GM23338 (cell line): ENCODE measurements around the gene PTAR1. TPM values are rescaled to one million over a fixed set of nuclear protein-coding genes. Genes with fewer than 3 reads are reported as not detected.
"Not testable (repeated sequence)": the region's sequence is repeated elsewhere in the genome, so short reads cannot be mapped to it uniquely, and the experiment has no call there.

Source experiments
- ATAC-seq: fragments of 200-7000 bp; cut with Tn5 transposase; 3 replicates; pipeline ENCODE4 v1.9.1; 2020
- DNase-seq: peaks from one replicate; pipeline ENCODE4 v3.0.0-alpha.2; 2015; ENCODE audit warnings: low spot score
- H2AFZ ChIP-seq: fragments of 200-600 bp; sonication (generic); 2 replicates; pipeline ENCODE4 v1.8.0; 2016; ENCODE audit warnings: antibody characterized with exemption, mild to moderate bottlenecking, moderate library complexity
- H3F3A ChIP-seq: fragments of 200-600 bp; sonication (generic); replicated peaks from 2 replicates; pipeline ENCODE4 v1.8.0; 2017; ENCODE audit warnings: antibody characterized with exemption, mixed run types, low read depth
- H3K27ac ChIP-seq: fragments of 200-600 bp; sonication (generic); 2 replicates; pipeline ENCODE4 v1.6.1; 2016; ENCODE audit warnings: low read depth
- H3K27me3 ChIP-seq: fragments of 200-600 bp; sonication (generic); 2 replicates; pipeline ENCODE4 v1.8.0; 2016; ENCODE audit warnings: mild to moderate bottlenecking, mixed run types, moderate library complexity; ENCODE audit not compliant: insufficient read depth
- H3K36me3 ChIP-seq: fragments of 200-600 bp; sonication (generic); 2 replicates; pipeline ENCODE4 v1.8.0; 2016; ENCODE audit warnings: mild to moderate bottlenecking; ENCODE audit not compliant: insufficient read depth
- H3K4me1 ChIP-seq: fragments of 200-600 bp; sonication (generic); 2 replicates; pipeline ENCODE4 v1.8.0; 2016; ENCODE audit warnings: mild to moderate bottlenecking, moderate library complexity; ENCODE audit not compliant: insufficient read depth
- H3K4me2 ChIP-seq: fragments of 200-600 bp; sonication (generic); 2 replicates; pipeline ENCODE4 v1.7.1; 2017; ENCODE audit warnings: mixed run types
- H3K4me3 ChIP-seq: fragments of 200-600 bp; sonication (generic); 2 replicates; pipeline ENCODE4 v1.6.1; 2016; ENCODE audit warnings: mixed run types
- H3K79me2 ChIP-seq: fragments of 200-600 bp; sonication (generic); replicated peaks from 2 replicates; pipeline ENCODE4 v1.8.0; 2017; ENCODE audit warnings: mild to moderate bottlenecking; ENCODE audit not compliant: insufficient read depth
- H3K9me2 ChIP-seq: fragments of 200-600 bp; sonication (generic); 2 replicates; pipeline ENCODE4 v1.8.0; 2017; ENCODE audit not compliant: insufficient read depth
- H4K20me1 ChIP-seq: fragments of 200-600 bp; sonication (generic); replicated peaks from 2 replicates; pipeline ENCODE4 v1.8.0; 2017; ENCODE audit warnings: mild to moderate bottlenecking; ENCODE audit not compliant: insufficient read depth
- H3K27ac Mint-ChIP-seq: 2 replicates; pipeline ENCODE4 v1.8.0; 2020; ENCODE audit warnings: inconsistent platforms, mild to moderate bottlenecking, moderate library complexity, mixed read lengths
- H3K27me3 Mint-ChIP-seq: 3 replicates; pipeline ENCODE4 v1.8.0; 2022; ENCODE audit warnings: low read depth, mild to moderate bottlenecking, moderate library complexity, mixed read lengths, inconsistent platforms; ENCODE audit not compliant: insufficient read depth, poor library complexity
- H3K36me3 Mint-ChIP-seq: 3 replicates; pipeline ENCODE4 v1.8.0; 2021; ENCODE audit warnings: low read depth, mild to moderate bottlenecking, inconsistent platforms, moderate library complexity, mixed read lengths
- H3K4me1 Mint-ChIP-seq: 3 replicates; pipeline ENCODE4 v1.8.0; 2020; ENCODE audit warnings: mild to moderate bottlenecking, inconsistent platforms, mixed read lengths
- H3K4me3 Mint-ChIP-seq: 3 replicates; pipeline ENCODE4 v1.8.0; 2021; ENCODE audit warnings: moderate library complexity, mild to moderate bottlenecking, inconsistent platforms, mixed read lengths
- H3K9me3 Mint-ChIP-seq: 3 replicates; pipeline ENCODE4 v1.8.0; 2020; ENCODE audit warnings: moderate library complexity, mild to moderate bottlenecking, inconsistent platforms, mixed read lengths
- CREB1 ChIP-seq: fragments of 250-450 bp; sonication (Bioruptor Pico); IDR thresholded peaks from 2 replicates; pipeline ENCODE4 v1.5.0; 2020; ENCODE audit warnings: low read depth, mild to moderate bottlenecking, moderate library complexity
- EZH2 ChIP-seq: fragments of 200-600 bp; sonication (generic); IDR thresholded peaks from one replicate; pipeline ENCODE4 v1.8.0; 2017; ENCODE audit warnings: antibody characterized with exemption, mild to moderate bottlenecking, low read depth; ENCODE audit not compliant: unreplicated experiment
- EZH2phosphoT487 ChIP-seq: fragments of 200-600 bp; sonication (generic); IDR thresholded peaks from one replicate; pipeline ENCODE4 v1.8.1; 2018; ENCODE audit warnings: antibody characterized with exemption; ENCODE audit not compliant: unreplicated experiment
- JUNB ChIP-seq: IDR thresholded peaks from one replicate; pipeline ENCODE4 v1.6.1; 2016; ENCODE audit warnings: antibody characterized with exemption; ENCODE audit not compliant: unreplicated experiment
- STAT1 ChIP-seq: IDR thresholded peaks from one replicate; pipeline ENCODE4 v1.6.1; 2016; ENCODE audit warnings: antibody characterized with exemption; ENCODE audit not compliant: unreplicated experiment
- ZNF114 ChIP-seq: fragments of 250-450 bp; sonication (Bioruptor Pico); IDR thresholded peaks from 2 replicates; pipeline ENCODE4 v1.5.0; 2020; ENCODE audit warnings: mild to moderate bottlenecking, moderate library complexity
- ZNF331 ChIP-seq: fragments of 250-450 bp; sonication (Bioruptor Pico); IDR thresholded peaks from 2 replicates; pipeline ENCODE4 v1.5.0; 2020; ENCODE audit warnings: low read depth, mild to moderate bottlenecking, moderate library complexity
- polyA plus RNA-seq: library from polyadenylated mRNA; unstranded; fragments of >200 nt; fragmentation: Nextera tagmentation; extraction: Ambion mirVana; gene quantifications from 2 replicates; pipeline ENCODE4 v1.2.1, GENCODE V29; 2016
- total RNA-seq: library from RNA; depleted of rRNA; stranded (reverse); fragments of >200 nt; shearing (Covaris generic); gene quantifications from 2 replicates; pipeline ENCODE4 v1.2.3, GENCODE V29; 2014
- TF ChIP-seq, protein P1 (sequence below): IDR thresholded peaks from one replicate; pipeline ENCODE4 v1.6.1; 2018; ENCODE audit warnings: antibody characterized with exemption; ENCODE audit not compliant: unreplicated experiment
- TF ChIP-seq, protein P2 (sequence below), 2 experiments: fragments of 200-600 bp in 1 of 2; sonication (generic) in 1 of 2; conservative IDR thresholded peaks; 2 replicates each; pipeline versions ENCODE4 v1.5.1 to v1.6.1; 2016 to 2017; ENCODE audit warnings: antibody characterized with exemption in 2 of 2, low read depth in 2 of 2, mild to moderate bottlenecking in 2 of 2, moderate library complexity in 1 of 2

The PTAR1 gene
- total and polyA plus RNA-seq, 2 experiments from 2014 or later: 35.2 to 219 TPM

DNA sequence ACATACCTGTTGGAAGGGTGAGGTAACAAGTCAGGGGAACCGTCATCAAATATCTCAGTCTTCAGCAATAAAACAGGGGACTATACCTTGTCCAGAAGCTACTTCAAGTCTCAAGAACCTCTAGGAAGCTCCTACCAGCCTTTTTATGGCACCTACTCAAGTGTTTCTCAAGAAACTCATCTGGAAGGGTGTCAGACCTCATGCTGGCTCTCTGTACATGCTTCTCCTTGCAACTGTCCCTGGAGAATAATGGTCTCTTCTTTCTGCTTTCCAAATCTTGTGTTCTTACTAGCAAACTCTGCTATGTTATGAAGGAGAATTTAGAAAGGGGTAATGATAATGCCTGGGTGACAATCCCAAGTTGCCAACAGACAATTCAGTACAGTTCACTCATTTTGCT is 8.3 kb upstream of the PTAR1 start (continued):
- no peak for TF ChIP-seq CREB1 (CRISPR knock-in tag)
- TF ChIP-seq ZNF331: no peak

DNA sequence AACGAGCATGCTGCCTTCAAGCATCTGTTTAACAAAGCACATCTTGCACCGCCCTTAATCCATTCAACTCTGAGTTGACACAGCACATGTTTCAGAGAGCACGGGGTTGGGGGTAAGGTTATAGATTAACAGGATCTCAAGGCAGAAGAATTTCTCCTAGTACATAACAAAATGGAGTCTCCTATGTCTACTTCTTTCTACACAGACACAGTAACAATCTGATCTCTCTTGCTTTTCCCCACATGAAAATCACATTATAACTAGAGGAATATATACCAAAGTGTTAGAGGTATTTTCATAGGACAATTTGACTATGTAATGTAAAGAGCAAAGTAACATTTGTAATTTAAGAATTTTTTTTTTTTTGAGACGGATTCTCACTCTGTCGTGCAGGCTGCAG is 4.1 kb upstream of the PTAR1 start:
- Mint-ChIP-seq H3K27ac (peak overlapping the region; percentile 96), H3K4me1 (peaks cover 28% of the 10 kb centered on the region), H3K4me3 (peak overlapping the region; percentile 56)
- H3K36me3 Mint-ChIP-seq, H3K9me3 Mint-ChIP-seq, H2AFZ ChIP-seq, H3K79me2 ChIP-seq, ATAC-seq, H3K36me3 ChIP-seq, H3F3A ChIP-seq, H4K20me1 ChIP-seq, DNase-seq, H3K9me2 ChIP-seq, H3K27me3 ChIP-seq, H3K27me3 Mint-ChIP-seq: not testable (repeated sequence)
- Histone ChIP-seq H3K27ac (peak overlapping the region; percentile 100), H3K4me1 (peaks cover 20% of the 10 kb centered on the region), H3K4me2 (peak overlapping the region; percentile 55), H3K4me3 (peak overlapping the region; percentile 3; the same call in 1 of the 2 replicates)
- TF ChIP-seq CREB1 (CRISPR knock-in tag): 0 out of 2 replicates have a peak, but pooled peaks have one; percentile 26

DNA sequence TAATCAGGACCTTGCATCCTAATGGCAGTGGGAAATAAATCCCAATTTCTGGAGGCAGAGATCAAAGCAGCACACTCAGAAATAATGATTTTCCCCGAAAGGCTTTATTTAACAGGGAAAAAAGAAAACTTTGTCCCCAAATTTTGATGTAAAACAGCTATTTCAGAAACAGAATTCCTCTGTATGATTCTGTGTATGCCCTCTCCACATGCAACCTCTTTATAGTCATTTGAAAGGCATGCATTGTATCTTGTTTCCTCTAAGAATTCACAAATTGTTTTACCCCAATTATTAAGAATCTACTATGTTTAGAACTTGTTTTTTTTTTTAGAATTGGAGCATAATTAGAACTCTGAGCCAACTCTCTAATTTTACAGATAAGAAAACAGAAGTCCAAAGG is 2.7 kb upstream of the PTAR1 start:
- H3K27me3 Mint-ChIP-seq: peaks cover 5% of the 10 kb centered on the region
- Histone ChIP-seq H3K79me2 (peaks cover 20% of the 10 kb centered on the region), H2AFZ (no peak overlapping the region), H3K4me3 (peak overlapping the region; percentile 31), H3K4me2 (peak overlapping the region; percentile 45), H4K20me1 (no peaks in the 10 kb centered on the region; the same call in 1 of the 2 replicates), H3K9me2 (no peaks in the 10 kb centered on the region), H3K27me3 (no peaks in the 10 kb centered on the region), H3K36me3 (no peaks in the 10 kb centered on the region), H3K27ac (peak overlapping the region; percentile 100), H3K4me1 (peaks cover 30% of the 10 kb centered on the region), H3F3A (no peaks in the 10 kb centered on the region)
- H3K4me3 Mint-ChIP-seq: peak overlapping the region; percentile 23; the same call in 2 of the 3 replicates
- ATAC-seq (no peak), DNase-seq (no peak)
- H3K4me1 Mint-ChIP-seq: peaks cover 35% of the 10 kb centered on the region
- no peaks in the 10 kb centered on the region for H3K9me3 Mint-ChIP-seq
- TF ChIP-seq, protein P1, sequence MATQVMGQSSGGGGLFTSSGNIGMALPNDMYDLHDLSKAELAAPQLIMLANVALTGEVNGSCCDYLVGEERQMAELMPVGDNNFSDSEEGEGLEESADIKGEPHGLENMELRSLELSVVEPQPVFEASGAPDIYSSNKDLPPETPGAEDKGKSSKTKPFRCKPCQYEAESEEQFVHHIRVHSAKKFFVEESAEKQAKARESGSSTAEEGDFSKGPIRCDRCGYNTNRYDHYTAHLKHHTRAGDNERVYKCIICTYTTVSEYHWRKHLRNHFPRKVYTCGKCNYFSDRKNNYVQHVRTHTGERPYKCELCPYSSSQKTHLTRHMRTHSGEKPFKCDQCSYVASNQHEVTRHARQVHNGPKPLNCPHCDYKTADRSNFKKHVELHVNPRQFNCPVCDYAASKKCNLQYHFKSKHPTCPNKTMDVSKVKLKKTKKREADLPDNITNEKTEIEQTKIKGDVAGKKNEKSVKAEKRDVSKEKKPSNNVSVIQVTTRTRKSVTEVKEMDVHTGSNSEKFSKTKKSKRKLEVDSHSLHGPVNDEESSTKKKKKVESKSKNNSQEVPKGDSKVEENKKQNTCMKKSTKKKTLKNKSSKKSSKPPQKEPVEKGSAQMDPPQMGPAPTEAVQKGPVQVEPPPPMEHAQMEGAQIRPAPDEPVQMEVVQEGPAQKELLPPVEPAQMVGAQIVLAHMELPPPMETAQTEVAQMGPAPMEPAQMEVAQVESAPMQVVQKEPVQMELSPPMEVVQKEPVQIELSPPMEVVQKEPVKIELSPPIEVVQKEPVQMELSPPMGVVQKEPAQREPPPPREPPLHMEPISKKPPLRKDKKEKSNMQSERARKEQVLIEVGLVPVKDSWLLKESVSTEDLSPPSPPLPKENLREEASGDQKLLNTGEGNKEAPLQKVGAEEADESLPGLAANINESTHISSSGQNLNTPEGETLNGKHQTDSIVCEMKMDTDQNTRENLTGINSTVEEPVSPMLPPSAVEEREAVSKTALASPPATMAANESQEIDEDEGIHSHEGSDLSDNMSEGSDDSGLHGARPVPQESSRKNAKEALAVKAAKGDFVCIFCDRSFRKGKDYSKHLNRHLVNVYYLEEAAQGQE: no peak
- no peak for TF ChIP-seq EZH2phosphoT487
- TF ChIP-seq ZNF114: no peak
- TF ChIP-seq ZNF331: no peak
- H3K27ac Mint-ChIP-seq: peak overlapping the region; percentile 92
- peaks cover 4% of the 10 kb centered on the region; the same call in 2 of the 3 replicates for H3K36me3 Mint-ChIP-seq

DNA sequence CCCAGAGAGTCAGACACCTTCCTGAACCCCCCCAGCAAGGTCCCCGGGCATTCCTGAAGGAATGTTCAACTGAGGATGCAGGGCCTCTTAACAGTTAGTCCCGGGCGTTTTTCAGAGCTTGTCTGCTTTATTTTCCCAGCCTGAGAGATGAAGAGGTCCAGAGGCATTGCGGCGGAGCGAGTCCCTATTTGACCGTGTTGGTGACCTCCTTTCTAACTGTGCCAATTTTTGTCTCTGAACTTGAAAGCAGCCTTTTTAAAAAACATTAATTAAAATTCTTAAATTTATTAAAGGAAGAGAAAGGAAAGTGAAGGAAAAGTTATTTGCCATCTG is 433 bp upstream of the PTAR1 start:
- H3K36me3 ChIP-seq: no peaks in the 10 kb centered on the region
- peak overlapping the region; percentile 98 for H3K27ac ChIP-seq
- H3K9me2 ChIP-seq: no peaks in the 10 kb centered on the region
- Mint-ChIP-seq H3K36me3 (peaks cover 6% of the 10 kb centered on the region; the same call in 2 of the 3 replicates), H3K27ac (peak overlapping the region; percentile 91), H3K27me3 (peaks cover 5% of the 10 kb centered on the region), H3K9me3 (no peaks in the 10 kb centered on the region), H3K4me3 (peak overlapping the region; percentile 93), H3K4me1 (peaks cover 48% of the 10 kb centered on the region)
- H3K27me3 ChIP-seq: no peaks in the 10 kb centered on the region
- H3K4me3 ChIP-seq: peak overlapping the region; percentile 79
- no peaks in the 10 kb centered on the region for H3F3A ChIP-seq
- peaks cover 43% of the 10 kb centered on the region for H3K79me2 ChIP-seq
- ATAC-seq: peak; percentile 16
- peaks cover under 1% of the 10 kb centered on the region; the same call in 1 of the 2 replicates for H4K20me1 ChIP-seq
- H3K4me1 ChIP-seq: peaks cover 48% of the 10 kb centered on the region
- H3K4me2 ChIP-seq: peak overlapping the region; percentile 78
- H2AFZ ChIP-seq: no peak overlapping the region
- DNase-seq: no peak
- TF ChIP-seq, protein P2, sequence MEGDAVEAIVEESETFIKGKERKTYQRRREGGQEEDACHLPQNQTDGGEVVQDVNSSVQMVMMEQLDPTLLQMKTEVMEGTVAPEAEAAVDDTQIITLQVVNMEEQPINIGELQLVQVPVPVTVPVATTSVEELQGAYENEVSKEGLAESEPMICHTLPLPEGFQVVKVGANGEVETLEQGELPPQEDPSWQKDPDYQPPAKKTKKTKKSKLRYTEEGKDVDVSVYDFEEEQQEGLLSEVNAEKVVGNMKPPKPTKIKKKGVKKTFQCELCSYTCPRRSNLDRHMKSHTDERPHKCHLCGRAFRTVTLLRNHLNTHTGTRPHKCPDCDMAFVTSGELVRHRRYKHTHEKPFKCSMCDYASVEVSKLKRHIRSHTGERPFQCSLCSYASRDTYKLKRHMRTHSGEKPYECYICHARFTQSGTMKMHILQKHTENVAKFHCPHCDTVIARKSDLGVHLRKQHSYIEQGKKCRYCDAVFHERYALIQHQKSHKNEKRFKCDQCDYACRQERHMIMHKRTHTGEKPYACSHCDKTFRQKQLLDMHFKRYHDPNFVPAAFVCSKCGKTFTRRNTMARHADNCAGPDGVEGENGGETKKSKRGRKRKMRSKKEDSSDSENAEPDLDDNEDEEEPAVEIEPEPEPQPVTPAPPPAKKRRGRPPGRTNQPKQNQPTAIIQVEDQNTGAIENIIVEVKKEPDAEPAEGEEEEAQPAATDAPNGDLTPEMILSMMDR (conservative IDR thresholded peaks at IDR 0.05; ENCODE audit: low read depth in 2 of 2): no peak
- TF ChIP-seq JUNB (no peak), ZNF331 (no peak), EZH2 (no peak), STAT1 (no peak), CREB1 (CRISPR knock-in tag) (no peak)
- TF ChIP-seq, protein P1: no peak
